Fibroblast of mammary gland (primary cell): ENCODE data around the gene ATG4D.

Source experiments
- DNase-seq: peaks from one replicate; pipeline ENCODE4 v3.0.0-alpha.2; 2010; ENCODE audit warnings: low read depth
- H3K4me3 ChIP-seq: 2 replicates; pipeline ENCODE4 v1.5.1; 2011; ENCODE audit warnings: low read depth, mild to moderate bottlenecking, low read length, moderate library complexity; ENCODE audit not compliant: control insufficient read depth
- TF ChIP-seq, protein P1 (sequence below): conservative IDR thresholded peaks from 2 replicates; pipeline ENCODE4 v1.5.1; 2011; ENCODE audit warnings: low read depth, low read length, inconsistent platforms; ENCODE audit not compliant: control insufficient read depth, insufficient read depth

ATG4D gene

DNA sequence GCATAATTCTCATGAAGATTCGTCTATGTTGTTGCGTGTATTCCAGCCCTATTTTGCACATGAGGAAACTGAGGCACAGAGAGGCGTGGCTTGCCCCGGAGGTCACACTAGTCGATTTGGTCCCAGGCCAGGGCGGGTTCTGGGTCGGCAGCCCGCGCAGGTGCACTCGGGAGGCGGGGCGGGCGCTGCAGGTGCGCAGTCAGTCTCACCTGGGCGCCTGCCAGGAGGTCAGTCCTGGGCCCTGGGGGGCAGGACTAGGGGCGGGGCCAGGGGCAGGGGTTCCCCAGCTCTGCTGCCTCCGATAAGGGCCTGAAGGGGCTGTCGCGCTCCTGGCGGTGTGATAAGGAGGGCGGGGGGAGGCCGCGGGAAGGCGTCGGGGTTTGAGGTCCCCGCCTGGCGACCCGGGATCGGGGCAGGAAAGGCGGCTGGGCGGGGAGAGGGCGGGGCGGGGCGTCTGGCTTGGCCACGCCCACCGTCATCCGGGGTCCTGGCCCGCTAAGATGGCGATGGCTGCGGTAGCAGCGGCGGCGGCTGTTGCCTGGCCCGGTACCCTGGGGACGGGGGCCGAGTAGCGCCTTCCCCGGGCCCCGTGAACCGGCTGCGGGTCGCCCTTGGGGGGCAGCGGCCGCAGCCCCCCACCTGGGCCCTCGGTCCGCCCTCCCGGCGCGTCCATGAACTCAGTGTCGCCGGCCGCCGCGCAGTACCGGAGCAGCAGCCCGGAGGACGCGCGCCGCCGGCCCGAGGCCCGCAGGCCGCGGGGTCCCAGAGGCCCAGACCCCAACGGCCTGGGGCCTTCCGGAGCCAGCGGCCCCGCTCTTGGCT, at the start of gene ATG4D:
ATG4D (plus strand) TSS at position 485 of the 822 bp plus-strand sequence; CDS start at position 672, 187 bp downstream.
- TF ChIP-seq, protein P1, sequence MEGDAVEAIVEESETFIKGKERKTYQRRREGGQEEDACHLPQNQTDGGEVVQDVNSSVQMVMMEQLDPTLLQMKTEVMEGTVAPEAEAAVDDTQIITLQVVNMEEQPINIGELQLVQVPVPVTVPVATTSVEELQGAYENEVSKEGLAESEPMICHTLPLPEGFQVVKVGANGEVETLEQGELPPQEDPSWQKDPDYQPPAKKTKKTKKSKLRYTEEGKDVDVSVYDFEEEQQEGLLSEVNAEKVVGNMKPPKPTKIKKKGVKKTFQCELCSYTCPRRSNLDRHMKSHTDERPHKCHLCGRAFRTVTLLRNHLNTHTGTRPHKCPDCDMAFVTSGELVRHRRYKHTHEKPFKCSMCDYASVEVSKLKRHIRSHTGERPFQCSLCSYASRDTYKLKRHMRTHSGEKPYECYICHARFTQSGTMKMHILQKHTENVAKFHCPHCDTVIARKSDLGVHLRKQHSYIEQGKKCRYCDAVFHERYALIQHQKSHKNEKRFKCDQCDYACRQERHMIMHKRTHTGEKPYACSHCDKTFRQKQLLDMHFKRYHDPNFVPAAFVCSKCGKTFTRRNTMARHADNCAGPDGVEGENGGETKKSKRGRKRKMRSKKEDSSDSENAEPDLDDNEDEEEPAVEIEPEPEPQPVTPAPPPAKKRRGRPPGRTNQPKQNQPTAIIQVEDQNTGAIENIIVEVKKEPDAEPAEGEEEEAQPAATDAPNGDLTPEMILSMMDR, result no peak
- DNase-seq, result peak; percentile 51
- H3K4me3 ChIP-seq, result peak within 1 kb of the TSS; percentile 74

GRCh38 chr19:10497371-10497770, 46.3 kb upstream of the ATG4D start:
- no peak for DNase-seq
- TF ChIP-seq, protein P1, result no peak
- H3K4me3 ChIP-seq, result no peak overlapping the region

DNA sequence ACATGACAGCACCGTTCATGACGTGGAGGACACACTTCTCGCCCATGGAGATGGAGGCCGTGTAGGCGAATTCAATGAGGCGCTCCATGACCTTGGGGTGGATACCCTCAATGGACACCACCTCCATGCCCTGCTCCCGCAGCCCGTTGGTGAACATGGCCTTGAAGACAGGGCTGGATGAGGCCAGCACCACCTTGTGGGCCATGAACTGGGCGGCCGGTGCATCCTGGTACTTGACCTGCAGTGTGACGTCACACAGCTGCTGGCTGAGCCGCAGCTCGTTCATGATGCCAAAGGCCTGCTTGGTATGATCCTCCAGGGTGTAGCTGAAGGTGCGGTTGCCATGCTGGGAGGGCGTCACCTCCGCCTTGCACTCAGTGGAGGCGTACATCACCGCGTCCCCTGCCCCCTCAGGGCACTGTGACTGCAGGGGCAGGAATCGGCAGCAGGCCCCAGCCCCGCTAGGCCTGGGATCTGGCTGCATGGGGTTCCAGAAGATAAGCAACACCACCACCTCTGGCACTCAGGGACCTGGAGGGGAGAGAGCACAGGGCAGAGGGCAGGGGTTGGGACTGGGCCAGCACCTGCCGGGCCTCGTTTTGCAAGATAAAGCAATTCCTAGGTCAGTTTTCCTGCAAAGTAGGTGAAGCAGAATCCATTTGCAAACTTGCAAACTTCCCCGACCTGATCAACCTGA, 44.0 kb upstream of the ATG4D start:
- no peak for DNase-seq
- TF ChIP-seq, protein P1, result no peak
- H3K4me3 ChIP-seq, result no peak overlapping the region

GRCh38 chr19:10500247-10500592, 43.5 kb upstream of the ATG4D start:
- no peak overlapping the region for H3K4me3 ChIP-seq
- TF ChIP-seq, protein P1, result no peak
- DNase-seq, result no peak

GRCh38 chr19:10501971-10502523, 41.7 kb upstream of the ATG4D start:
- TF ChIP-seq, protein P1, result no peak
- peak overlapping the region; percentile 84 for H3K4me3 ChIP-seq
- DNase-seq, result no peak

DNA sequence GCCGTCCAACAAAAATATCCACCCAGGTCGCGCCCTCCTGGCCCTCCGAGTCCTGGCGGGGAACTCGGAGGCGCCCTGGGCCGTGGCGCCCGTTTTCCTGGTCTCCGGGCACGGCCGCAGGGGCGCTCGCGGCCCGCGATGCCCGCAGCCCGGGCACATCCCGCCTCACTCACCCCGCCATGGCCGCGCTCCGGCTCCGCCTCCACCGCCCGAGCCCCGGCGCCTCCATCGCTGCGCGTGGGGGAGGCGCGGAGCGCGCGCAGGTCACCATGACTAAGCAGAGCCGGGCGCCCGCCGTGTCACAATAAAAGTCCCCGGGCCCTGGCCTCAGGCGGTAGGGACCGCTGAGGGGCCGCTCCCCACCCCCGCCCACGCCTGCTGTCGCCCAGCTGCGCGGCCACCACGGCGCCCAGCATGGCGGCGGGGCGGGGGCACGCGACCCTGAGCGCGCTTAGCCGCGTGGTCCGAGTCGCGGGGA, 41.1 kb upstream of the ATG4D start:
- H3K4me3 ChIP-seq, result peak overlapping the region; percentile 84
- peak; percentile 83 for DNase-seq
- TF ChIP-seq, protein P1, result no peak
